Measurements from ENCODE around the gene PRKCE. TPM values are rescaled to one million over a fixed set of nuclear protein-coding genes. Genes with fewer than 3 reads are reported as not detected.
A peak's percentile ranks its signal among the peaks of the same experiment; 100 is the strongest.

PRKCE gene
- total RNA-seq, 1 donor from 2014 or later: 6.9 TPM

DNA sequence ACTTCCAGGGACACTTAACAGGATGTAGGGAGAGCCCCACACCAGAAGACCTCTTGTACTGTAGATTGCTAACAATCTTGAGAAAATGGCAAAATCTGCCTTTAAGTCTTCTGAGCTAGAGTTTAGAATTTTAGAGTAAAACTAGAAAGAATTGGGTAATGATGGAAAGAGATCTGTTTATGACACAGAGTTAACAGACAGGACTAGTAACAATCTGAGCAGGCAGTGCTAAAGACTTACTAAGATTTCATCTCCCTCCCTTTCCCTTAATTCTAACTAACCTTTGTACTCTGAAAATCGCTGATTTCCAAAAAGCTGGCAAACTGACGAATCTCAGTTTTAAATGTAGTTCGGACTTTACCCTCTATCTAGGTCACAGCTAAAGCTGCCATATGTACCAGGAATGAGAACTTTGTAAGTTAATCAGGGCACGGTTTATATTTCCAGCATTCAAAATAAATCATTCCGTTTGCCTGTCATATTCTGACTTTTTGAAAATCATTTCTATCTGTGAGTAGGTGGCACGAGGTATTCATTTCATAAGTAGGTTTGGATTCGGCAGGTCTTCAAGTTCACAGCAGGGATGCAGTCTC is 389.2 kb downstream of the PRKCE start:
- DNase-seq (ENCODE audit: low read depth): no peak

DNA sequence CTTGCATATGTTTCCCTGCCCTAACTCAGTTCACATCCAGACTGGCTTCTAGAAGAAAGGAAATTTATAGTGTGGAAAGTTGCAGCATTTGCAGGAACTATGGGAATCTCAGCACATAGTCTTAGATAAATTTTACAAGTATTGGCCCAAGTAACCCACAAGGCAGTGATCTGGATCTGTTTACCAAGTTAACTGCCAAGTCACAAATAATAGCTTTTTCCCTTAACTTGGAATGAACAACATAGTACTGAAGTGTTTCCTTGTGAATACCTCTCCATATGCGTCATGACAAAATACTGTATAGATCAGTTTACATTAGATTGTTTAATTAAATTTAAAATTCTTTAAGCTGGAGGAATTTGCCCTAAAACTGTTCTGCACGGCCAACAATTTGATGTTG is 390.0 kb downstream of the PRKCE start:
- peak; percentile 38 for DNase-seq (ENCODE audit: low read depth)

DNA sequence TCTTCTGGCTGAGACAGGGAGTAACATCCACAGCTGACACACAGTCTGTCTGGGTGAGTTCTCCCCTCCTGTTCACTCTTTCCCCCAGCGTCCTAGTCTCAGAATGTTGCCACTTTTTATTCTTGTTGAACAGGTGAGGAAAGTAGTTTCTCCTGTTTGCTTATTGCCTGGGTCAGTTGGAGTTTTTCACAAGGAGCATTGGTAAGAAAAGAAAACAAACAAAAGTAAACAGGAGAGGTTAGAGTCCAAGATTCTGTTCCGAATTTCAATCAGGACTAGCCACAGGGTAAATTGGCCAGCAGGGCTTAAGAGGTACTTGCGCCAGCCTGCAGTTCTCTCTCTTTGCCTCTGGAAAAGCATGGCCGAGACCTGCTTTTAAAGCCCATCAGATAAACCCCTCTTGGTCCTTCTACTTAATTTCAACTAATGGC is 390.7 kb downstream of the PRKCE start:
- DNase-seq (ENCODE audit: low read depth): peak; percentile 44

DNA sequence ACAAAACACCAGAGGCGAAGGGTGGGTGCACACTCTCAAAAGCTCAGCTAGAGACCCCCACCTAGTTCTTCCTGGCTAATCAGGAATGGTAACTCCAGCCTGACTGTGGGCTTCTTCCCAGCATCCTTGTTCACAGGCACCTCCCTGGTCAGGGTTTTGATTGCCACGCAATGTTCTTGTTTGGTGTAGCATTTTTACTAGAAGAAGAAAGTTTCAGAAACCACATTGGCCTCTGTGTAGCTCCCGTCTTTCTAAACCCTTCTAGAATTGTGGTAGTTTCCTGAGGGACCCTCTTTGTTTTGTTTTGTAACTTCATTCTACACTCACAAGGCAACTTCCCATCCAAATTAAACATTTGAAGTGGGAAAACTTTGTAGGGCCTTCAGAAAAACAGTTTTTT is 391.2 kb downstream of the PRKCE start:
- no peak for DNase-seq (ENCODE audit: low read depth)

DNA sequence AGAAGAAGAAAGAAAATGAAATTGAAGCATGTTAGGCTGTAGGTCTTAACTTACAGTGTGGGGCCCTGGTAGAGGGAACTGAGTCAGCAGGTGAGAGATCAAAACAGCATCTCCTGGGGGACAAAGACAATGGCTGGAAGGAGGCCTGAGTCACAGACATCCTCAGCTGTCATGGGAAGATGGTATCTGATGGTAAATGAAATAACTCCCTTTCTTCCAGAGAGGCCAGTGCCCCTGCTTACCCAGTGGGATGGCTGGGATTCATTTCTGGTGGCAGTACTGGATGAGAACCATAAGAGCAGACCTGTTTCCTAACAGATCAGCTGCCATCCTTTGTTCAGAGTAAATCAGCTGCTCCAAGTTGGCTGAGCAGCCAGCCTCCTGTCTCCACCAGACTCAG is 394.4 kb downstream of the PRKCE start:
- DNase-seq (ENCODE audit: low read depth): no peak

DNA sequence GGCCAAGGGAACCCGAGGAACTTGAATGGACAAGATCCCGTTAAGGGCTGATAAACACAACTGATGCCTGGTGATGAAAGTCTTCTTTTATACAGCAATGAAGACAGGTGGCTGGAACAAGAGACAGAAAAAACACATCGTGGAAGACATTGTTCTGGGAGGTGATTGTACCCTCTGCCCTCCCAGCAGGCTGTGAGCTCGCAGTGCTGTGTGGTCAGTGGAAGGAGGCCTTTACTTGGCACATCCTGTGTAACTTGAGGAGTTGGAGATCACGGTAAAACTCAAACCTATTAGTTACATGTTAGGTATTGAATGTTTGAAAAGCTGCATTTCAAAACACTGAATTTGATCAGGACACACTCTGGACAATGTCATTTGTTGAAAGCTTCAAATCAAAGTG is 395.8 kb downstream of the PRKCE start:
- DNase-seq (ENCODE audit: low read depth): no peak

DNA sequence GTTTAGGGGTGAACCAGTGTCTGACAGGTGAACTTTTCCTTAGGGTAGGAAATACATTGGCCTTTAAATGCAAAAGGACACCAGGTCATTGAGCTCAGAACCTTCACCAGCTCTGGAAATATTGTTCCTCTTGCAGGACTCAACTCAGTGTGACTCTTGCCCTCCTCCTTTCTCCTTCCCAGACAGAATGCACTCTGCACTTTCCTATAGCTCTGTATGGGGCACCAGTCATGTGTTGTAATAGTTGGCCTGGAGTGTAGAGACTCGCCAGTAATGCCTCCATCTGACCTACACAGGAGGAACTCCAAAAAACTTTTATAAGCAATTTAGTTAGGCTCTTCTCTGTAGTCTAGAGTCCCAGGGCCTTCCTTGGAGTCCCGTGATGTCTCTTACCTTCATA is 397.2 kb downstream of the PRKCE start:
- DNase-seq (ENCODE audit: low read depth): no peak

DNA sequence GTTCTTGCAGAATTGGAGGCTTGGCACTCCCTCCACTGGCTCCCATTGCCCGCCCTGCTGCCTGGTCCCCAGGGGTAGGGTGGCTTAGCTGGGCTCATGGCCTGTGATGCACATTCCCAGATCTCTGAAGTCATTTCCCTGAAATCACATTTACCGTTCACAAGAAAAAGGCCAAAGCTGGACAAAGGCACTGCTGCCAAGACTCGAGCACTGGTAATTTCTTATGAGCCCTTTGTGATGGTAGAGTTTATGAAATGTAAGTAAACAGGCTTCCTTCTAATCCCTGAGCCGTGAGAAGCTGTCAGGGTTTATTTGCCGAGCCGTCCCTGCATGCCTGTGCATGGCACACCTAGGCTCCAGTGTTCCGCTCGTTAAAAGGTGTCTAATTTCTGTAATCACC is 398.6 kb downstream of the PRKCE start:
- DNase-seq (ENCODE audit: low read depth): no peak

DNA sequence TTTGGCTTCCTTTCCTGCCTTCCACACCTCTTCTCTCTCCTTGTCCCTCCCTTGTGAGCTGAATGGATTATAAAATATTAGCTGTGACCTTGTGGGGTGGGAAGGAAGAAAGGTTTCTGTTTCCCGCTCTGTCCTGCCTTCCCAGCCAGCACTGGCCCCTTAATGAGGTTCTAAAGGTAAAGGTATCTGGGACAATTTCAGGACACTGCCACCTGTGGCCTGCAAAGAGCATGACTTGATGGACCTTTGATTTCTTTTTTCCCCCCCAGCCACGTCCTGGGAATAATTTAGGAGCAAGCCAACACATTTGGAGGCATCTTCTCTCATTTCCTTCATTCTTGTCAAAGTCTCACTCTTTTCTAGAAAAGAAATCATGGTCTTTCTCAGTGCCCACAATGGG is 399.0 kb downstream of the PRKCE start:
- no peak for DNase-seq (ENCODE audit: low read depth)

DNA sequence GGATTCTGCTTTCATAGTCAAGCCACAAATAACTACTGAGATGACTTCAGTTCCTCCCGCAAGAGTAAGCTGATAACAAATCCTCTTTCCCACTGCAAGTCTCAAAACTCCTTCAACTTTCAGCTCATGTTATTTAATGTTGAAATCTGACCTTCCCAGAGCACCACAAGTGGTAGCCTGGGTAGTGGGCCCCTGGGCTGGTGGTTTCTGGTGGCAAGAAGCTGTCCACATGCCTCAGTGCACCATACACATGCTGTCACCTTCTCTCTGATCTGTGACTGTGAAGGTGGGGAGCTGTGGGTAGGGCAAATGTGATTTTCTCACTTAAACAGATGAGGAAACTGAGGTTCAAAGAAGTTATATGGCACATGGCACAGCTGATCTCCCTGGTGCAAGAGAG is 399.6 kb downstream of the PRKCE start:
- DNase-seq (ENCODE audit: low read depth): no peak

DNA sequence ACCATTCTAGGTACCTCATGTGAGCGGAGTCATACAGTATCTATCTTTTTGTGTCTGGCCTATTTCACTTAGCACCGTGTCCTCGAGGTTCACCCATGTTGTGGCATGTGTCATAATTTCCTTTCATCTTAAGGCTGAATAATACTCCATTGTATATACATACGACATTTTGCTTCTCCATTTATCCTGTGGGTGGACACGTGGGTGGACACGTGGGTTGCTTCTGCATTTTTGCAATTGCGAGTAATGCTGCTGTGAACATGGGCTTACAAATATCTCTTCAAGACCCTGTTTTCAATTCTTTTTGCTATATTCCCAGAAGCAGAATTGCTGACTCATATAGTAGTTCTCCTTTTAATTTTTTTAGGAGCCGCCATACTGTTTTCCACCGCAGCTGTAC is 402.1 kb downstream of the PRKCE start:
- DNase-seq (ENCODE audit: low read depth): no peak

DNA sequence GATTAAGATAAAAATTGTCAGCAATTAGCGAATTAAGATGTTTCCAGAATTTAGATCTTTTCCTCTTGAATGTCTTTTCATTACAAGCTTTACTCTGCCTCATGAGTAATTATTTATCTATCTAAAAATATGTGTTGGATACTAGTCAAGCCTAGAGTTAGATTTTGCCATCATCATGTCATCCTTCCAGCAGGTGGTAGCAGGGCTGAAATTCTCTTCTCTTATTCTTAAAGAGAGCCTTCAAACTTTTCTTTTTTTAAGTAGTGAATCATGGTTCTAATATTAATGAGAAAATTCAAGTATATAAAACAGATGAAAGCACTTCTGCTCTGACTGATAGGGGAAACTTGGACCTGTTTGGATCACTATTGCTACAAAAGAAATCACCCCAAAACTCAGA is 405.1 kb downstream of the PRKCE start:
- DNase-seq (ENCODE audit: low read depth): no peak

DNA sequence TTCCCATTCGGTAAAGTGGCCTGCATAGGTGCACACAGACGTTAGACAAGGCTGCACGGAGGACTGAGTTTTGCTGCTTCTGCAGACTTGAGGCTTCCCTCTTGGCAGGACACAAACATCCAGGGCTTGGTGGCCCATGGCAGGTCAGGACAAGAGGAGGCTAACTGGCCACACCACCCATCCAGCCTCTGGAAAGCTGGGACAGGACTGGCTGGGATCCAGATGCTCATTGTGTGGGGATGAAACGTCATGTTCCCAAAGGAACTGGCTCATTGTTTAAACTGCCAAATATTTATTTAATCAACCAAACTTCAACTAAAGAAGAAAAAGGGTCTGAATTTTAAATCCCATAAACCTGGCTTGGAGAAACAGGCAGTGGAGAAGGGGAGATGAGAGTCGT is 406.7 kb downstream of the PRKCE start:
- DNase-seq (ENCODE audit: low read depth): no peak

DNA sequence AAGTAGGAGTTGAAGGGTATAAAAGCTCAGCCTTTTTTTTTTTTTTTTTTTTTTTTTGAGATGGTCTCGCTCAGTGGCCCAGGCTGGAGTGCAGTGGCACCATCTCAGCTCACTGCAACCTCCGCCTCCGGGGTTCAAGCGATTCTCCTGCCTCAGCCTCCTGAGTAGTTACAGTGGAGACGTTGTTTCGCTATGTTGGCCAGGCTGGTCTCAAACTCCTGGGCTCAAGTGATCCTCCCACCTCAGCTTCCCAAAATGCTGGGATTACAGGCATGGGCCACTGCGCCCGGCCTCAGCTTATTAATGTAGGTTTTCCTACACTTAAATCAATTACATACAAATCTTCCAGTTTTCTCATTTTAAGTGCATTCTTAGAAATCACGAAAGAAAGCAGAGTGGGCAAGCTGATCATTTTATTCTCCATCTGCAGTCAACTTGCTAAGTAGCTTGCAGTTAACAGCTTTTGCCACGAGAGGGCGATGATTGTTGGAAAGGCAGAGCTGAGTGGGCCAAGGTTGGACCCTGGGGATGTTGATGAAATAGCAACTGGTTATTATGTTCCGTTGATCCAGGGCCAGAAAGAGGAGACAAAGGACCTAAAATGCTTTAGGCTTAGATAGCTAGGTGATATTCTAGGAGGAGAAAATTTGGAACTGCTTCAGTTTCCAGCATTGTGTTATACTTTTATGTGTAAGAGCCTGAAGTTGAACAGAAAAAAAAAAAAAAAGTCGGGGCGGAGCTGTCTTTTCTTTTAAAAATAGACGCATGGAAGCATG is 411.4 kb downstream of the PRKCE start:
- peak; percentile 70 for DNase-seq (ENCODE audit: low read depth)

DNA sequence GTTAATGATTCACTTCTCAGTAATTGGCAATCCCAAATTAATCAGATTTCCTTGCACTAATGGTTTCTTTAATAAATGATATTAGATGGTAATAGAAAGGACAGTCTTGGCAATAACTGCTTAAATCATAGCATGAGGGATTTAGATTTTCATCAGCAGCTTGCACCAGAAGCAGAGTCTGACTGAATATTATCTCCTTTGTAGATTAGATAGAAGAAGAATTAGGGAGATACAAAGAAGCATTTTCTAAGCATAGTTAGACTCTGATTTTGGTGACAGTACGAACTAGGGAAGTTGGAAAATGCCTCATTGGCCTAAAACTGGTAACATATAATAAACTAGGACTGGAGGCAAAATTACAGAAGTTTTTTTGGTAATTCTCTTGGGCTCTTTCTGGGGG is 412.9 kb downstream of the PRKCE start:
- DNase-seq (ENCODE audit: low read depth): no peak

DNA sequence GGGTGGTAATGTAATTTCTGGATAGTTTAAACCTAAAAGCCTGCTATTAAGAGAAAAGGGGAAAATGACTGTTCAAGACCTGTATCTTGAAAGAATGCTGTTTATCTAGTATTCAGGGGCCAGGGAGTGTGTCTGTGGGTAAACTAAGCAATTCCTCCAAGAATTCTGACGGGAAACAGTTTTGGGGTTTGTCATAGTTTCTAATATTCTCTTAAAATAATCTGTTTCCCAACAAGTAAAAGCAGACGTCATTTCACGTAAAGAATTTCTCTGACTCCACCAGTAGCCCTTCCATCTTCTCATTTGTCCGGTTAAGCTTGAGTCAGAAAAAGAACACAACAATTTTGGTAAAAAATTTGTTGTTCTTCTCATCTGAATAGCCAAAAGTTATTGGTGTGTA is 413.7 kb downstream of the PRKCE start:
- no peak for DNase-seq (ENCODE audit: low read depth)

DNA sequence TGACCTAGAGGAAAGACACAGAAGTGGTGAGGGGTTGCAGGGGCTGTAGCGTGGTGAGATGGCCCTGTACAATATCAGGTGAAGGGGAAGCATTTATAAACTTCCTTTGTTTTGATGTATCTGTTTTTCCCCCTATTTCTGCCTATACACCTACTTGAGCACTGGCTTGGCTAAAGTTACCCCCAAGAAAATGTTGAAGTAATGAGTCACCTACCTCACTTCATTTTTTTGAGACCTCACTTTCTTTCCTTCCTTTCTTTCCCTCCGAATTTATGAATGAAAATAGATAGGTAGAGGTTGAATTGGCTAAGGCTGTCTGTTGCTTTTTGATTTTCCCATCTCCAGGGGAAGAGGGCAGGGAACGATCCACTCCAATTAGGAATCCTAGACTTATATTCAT is 414.6 kb downstream of the PRKCE start:
- DNase-seq (ENCODE audit: low read depth): peak; percentile 34

DNA sequence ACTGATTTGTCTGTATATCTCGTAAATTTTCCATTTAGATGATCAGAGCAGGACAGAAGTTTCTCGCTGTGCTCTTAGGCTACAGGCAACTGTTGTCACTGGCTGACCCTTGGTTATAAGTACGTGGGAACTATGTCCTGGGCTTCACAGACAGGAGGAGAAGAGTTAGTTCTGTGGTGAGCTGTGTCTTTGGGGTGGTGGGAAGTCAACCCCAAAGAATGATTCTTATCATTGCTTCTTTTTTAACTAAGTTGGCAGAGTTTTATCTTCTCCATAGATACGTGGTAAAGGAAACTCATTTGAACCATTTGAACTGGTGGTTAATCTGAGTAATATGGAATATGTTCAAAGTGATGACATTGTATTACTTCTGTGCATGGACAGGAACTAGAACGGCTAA is 415.1 kb downstream of the PRKCE start:
- DNase-seq (ENCODE audit: low read depth): no peak

DNA sequence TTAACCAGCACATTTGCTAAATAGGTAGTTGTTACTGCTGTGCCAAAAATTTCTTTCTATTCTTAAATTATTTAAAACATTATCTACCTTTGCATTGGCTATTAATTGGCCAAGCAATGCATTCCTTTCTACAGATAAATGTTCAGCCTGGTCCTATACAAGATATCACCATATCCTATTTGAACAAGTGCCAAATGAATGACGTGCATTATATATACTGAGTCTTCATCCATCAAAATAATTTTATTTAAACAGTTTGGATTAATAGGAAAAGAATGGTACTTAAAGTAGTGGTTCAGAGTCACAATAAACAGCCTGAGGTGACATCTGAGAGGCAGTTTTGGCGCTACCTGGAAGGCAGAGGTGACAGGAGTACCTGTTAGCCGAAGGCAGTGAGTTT is 415.6 kb downstream of the PRKCE start:
- no peak for DNase-seq (ENCODE audit: low read depth)

DNA sequence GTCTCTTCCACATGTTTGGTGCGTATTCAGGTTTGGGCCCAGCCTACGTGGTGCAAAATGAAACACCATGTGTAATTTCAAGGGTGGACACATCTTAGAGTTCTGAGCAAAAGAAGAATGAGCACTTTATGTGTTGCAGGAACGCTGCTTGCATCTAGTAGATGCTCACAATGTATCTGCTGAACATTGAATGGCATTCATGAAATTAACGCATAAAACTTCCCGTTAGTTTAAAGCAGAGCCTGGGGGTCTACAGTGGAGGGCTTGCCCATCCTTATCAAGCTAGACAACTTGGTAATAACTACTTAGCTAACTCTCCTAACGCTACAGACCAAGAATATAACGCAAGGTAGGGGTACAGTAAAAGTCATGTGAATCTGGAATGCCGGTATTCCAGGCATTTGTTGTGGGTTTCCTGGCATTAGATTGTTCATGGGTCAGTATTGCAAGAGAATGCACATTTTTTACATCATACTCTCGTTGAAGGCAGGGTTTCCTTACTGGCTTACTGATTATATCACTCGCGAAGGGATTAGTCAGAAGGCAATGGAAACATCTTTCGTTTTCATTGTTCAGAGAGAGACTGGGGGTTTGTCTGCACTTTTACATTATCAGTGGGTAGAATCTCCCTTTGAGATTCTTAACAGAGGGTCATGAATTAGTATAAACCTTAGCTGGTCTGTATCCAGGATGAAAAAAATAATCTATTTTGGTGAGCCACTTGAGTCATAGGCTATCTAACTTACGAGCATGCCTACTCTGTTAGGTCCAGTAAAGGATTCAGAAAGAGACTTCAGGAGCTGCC is 416.2 kb downstream of the PRKCE start:
- DNase-seq (ENCODE audit: low read depth): peak; percentile 98

DNA sequence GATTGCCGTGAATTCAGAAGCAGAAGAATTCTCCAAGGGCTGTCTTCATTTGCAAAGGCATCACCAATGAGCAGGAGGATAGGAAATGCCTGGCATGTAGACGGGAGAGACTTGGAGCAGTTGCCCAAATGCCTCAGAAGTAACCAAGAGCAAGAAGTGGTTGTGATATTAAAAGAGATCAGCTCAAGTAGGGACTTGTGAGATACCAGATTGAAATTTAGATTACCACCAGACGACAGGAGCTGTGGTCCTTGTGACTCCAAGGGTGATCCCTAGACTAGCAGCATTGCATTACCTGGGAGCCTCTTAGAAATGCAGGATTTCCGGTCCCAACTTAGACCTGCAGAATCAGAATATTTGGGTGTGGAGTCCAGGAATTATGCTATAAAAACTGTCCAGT is 417.2 kb downstream of the PRKCE start:
- no peak for DNase-seq (ENCODE audit: low read depth)

DNA sequence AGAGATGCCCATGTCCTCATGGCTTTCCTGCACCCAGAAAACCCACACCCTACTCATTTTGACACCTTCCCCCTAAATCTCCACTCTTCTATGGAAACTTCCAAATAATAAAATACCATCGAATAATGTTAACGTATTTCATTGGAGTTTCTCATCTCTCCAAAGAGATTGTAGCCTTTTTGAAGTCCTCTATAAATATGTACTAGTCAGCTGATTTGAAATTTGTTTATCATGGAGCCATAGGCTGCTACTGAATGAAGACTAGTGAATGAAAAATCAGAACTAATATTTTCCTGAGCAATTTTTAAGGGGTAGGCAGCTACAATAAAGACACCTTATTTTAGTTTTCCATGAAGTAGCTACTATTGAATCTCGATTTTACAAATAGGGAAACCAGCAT is 419.6 kb downstream of the PRKCE start:
- no peak for DNase-seq (ENCODE audit: low read depth)
